Mucosa of rectum (tissue), 2 donors: ENCODE results near the gene CLHC1.
"Not testable (repeated sequence)": the region's sequence is repeated elsewhere in the genome, so short reads cannot be mapped to it uniquely, and the experiment has no call there.

ENCODE experiments used
- H3K27ac ChIP-seq, 2 donors: one replicate each; pipeline ENCODE4 v1.7.0; 2013; ENCODE audit warnings: inconsistent platforms in 2 of 2, low read depth in 2 of 2, low read length in 2 of 2
- H3K27me3 ChIP-seq, 2 donors: one replicate each; pipeline ENCODE4 v1.7.0; 2013; ENCODE audit warnings: low read length in 2 of 2; ENCODE audit not compliant: control insufficient read depth in 2 of 2, insufficient read depth in 2 of 2
- H3K36me3 ChIP-seq, 2 donors: one replicate each; pipeline ENCODE4 v1.7.0; 2013; ENCODE audit warnings: low read length in 2 of 2; ENCODE audit not compliant: control insufficient read depth in 2 of 2, insufficient read depth in 2 of 2
- H3K4me1 ChIP-seq, 2 donors: one replicate each; pipeline ENCODE4 v1.7.0; 2013; ENCODE audit warnings: low read length in 2 of 2, mild to moderate bottlenecking in 1 of 2; ENCODE audit not compliant: control insufficient read depth in 2 of 2, insufficient read depth in 2 of 2
- H3K4me3 ChIP-seq, 2 donors: one replicate each; pipeline ENCODE4 v1.7.0; 2013; ENCODE audit warnings: low read length in 2 of 2
- H3K9ac ChIP-seq, 2 donors: one replicate each; pipeline ENCODE4 v1.7.0; 2013; ENCODE audit warnings: low read length in 2 of 2, low read depth in 1 of 2, mild to moderate bottlenecking in 1 of 2
- H3K9me3 ChIP-seq, 2 donors: one replicate each; pipeline ENCODE4 v1.7.0; 2013; ENCODE audit warnings: low read length in 2 of 2; ENCODE audit not compliant: control insufficient read depth in 2 of 2
- donor health status: healthy.
- donor health status: Normal muscosa, but diverticular disease.

CLHC1 gene

DNA sequence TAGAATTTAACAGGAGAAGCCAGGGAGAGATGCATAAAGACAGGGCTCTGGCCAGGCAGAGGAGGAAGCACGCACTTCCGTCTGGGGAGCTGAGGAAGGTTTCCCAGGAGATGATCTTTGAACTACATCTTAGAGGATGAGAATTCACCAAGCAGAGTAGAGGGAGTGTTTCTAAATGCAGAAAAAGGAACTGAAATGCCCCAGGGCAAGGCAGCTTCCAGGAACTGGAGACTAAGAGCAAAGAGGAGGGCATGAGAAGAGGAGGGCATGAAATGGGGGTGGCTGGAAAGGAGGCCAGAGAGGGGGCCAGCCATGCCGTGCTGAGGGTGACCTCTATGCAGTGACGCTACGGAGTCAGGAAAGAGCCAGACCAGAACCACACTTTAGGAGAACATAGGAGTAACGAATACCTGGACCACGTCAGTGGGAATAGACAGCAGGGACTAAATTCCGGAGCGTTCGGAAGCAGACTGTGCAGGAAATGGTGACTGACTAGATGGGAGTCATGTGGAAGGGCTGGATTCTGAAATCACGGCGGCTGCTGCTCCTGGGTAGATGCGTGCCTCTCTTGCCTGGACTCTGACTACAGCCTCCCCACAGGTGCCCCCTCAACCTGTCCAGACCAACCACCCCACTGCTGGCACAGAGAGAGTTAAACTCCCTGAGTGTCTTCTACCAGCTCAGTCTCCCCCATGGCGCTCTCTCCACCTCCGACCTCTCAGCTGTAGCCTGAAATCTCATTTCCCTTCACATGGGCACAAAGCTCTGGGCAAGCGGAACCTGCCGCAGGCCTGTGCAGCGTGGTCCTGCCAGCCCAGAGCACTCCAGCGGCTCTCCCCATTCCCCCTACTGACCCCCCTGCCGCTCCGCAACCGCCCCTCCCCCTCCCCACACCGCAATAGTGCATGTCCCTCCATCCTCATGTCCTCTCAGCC is 94.8 kb downstream of the CLHC1 start:
- peak overlapping the region; percentile 67 to 72 for H3K27ac ChIP-seq
- peaks cover 53 to 67% of the 10 kb centered on the region in 2 donors for H3K4me1 ChIP-seq
- H3K9ac ChIP-seq, result no peak overlapping the region
- H3K4me3 ChIP-seq, result no peak overlapping the region
- H3K36me3 ChIP-seq, result no peaks in the 10 kb centered on the region
- no peaks in the 10 kb centered on the region for H3K27me3 ChIP-seq
- H3K9me3 ChIP-seq, result no peaks in the 10 kb centered on the region

DNA sequence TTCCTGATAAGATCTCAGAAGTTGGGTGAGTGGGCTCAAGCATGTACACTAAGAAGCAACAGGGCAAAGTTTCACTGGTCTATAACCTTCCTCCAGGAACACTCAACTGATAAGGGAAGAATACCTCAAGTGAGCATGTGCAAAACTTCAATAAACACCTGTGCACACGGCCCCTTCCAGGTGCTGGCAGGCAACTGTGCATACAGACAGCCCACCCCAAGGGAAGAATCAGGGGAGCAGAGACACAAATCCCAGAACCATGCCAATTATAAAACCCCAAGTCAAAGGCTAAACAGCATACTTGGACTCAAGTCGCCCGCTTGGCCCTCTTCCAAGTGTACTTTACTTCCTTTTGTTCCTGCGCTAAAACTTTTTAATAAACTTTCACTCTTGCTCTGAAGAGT is 96.0 kb downstream of the CLHC1 start:
- Histone ChIP-seq H3K4me3 (peak overlapping the region; percentile 28 to 37), H3K9me3 (no peaks in the 10 kb centered on the region), H3K27me3 (no peaks in the 10 kb centered on the region), H3K36me3 (no peaks in the 10 kb centered on the region), H3K27ac (peak overlapping the region; percentile 67 to 72), H3K4me1 (peaks cover 44 to 55% of the 10 kb centered on the region in 2 donors), H3K9ac (no peak overlapping the region)

DNA sequence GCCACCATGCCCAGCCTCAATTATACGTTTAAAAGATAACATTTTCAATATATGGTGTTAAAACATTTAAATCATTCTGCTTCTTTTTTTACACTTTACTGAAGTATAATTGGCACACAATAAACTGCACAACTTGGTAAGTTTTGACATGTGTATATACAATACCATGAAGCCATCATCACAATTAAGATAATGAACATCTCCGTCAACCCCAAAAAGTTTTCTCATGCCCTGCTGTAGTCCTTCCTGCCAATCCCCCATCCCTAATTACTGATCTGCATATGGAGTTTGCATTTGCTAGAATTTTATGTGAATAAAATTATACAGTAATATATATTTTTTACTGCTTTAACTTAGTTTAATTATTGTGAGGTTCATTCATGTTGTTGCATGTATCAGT is 96.6 kb downstream of the CLHC1 start:
- Histone ChIP-seq H3K9me3 (no peaks in the 10 kb centered on the region), H3K4me3 (no peak overlapping the region), H3K36me3 (no peaks in the 10 kb centered on the region), H3K27me3 (no peaks in the 10 kb centered on the region), H3K27ac (peak overlapping the region in 1 of 2 donors; percentile 67), H3K9ac (no peak overlapping the region), H3K4me1 (peaks cover 41 to 55% of the 10 kb centered on the region in 2 donors)

DNA sequence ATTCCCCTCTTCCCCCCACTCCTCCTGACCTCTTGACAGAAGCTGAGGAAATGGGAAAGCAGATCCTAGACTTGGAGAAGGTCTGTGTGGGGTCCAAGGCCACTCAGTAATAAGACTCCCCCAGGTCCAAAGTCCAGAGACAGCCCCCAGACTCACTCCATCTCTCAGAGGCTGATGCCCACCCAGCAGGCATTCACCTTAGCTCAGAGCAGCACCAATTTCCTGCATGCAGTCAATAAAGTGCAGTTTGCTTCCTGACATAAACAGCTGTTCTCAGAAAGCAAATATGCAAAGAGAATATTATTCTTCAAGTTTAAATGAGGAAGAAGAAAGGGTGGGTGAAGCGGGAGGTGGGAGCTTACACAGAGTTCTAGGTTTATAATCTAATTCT is 97.8 kb downstream of the CLHC1 start:
- peak overlapping the region; percentile 37 to 51 for H3K4me3 ChIP-seq
- H3K27ac ChIP-seq, result peak overlapping the region; percentile 63 to 80
- no peaks in the 10 kb centered on the region for H3K9me3 ChIP-seq
- no peaks in the 10 kb centered on the region for H3K27me3 ChIP-seq
- H3K9ac ChIP-seq, result peak overlapping the region; percentile 1 to 30
- H3K4me1 ChIP-seq, result peaks cover 40 to 53% of the 10 kb centered on the region in 2 donors
- no peaks in the 10 kb centered on the region for H3K36me3 ChIP-seq

DNA sequence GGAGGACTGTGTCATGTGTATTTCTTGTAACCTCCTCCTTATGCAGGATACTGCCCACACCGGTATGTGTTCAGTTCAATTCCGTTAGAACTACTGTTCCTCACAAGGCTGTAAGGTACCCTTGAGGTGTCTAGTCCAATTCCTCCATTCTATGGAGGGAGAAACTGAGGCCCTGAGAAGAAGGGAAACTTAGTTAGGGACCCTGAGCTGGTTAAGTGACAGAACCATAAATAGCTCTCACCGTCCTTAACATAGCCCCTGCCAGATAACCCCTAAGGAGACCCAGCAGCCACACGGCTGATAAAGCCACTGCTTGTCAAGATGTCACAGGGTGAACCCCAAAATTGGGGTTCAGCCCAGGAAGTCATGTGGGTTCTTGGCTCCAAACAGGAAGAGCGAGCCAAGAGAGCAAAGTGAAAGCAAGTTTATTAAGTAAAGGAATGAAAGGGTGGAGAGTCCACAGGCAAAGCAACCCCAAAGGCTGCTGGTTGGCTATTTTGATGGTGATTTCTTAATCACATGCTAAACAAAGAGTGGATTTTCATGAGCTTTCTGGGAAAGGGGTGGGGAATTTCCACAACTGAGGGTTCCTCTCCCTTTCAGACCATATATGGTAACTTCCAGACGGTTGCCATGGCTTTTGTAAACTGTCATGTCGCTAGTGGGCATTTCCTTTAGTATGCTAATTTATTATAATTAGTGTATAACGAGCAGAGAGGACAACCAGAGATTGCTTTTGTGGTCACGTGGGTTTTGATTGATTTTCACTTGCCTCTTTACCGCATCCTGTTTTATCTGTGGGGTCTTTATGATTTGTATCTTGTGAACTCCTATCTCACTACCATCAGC is 98.4 kb downstream of the CLHC1 start:
- H3K36me3 ChIP-seq, result no peaks in the 10 kb centered on the region
- H3K4me1 ChIP-seq, result peaks cover 36 to 46% of the 10 kb centered on the region in 2 donors
- peak overlapping the region; percentile 37 to 51 for H3K4me3 ChIP-seq
- no peaks in the 10 kb centered on the region for H3K27me3 ChIP-seq
- H3K9ac ChIP-seq, result peak overlapping the region; percentile 30 to 64
- H3K27ac ChIP-seq, result peak overlapping the region; percentile 63 to 80
- no peaks in the 10 kb centered on the region for H3K9me3 ChIP-seq

DNA sequence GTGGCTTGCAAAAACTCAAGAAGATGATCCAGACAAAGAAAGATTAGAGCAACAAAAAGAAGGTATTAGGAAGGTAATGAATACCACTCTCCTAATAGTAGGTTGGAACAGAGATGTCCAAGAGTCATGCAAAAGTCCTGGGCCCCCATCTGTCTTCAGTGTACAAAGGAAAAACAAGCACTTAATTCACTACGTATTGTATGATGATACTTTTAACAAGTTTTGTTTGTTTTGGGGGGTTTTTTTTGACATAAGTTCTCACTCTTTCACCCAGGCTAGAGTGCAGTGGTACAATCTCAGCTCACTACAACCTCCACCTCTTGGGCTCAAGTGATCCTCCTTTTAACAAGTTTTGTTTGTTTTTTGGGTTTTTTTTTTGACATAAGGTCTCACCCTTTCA is 101.2 kb downstream of the CLHC1 start:
- Histone ChIP-seq H3K9me3 (no peaks in the 10 kb centered on the region), H3K27me3 (no peaks in the 10 kb centered on the region), H3K27ac (no peak overlapping the region), H3K36me3 (no peaks in the 10 kb centered on the region), H3K9ac (no peak overlapping the region), H3K4me3 (no peak overlapping the region), H3K4me1 (peaks cover 14 to 20% of the 10 kb centered on the region in 2 donors)

DNA sequence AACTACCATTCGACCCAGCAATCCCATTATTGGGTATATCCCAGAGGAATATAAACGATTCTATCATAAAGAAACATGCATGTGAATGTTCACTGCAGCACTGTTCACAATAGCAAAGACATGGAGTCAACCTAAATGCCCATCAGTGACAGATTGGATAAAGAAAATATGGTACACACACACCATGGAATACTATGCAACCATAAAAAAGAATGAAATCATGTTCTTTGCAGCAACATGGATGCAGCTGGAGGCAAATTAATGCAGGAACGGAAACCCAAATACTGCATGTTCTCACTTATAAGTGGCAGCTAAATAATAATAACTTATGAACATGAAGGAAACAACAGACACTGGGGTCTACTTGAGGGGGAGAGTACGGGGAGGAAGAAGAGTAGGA is 105.5 kb downstream of the CLHC1 start:
- not testable (repeated sequence) for H3K4me1 ChIP-seq, H3K9me3 ChIP-seq, H3K4me3 ChIP-seq, H3K27me3 ChIP-seq, H3K9ac ChIP-seq, H3K27ac ChIP-seq, H3K36me3 ChIP-seq
